ENCODE results near the gene SEMA4G. TPM values are rescaled to one million over a fixed set of nuclear protein-coding genes. Genes with fewer than 3 reads are reported as not detected.
A peak's percentile ranks its signal among the peaks of the same experiment; 100 is the strongest.

The SEMA4G gene
- total and polyA plus RNA-seq, 2 of the 13 experiments (the other 11 are each of a cell fraction or from before 2014, with no cell fraction given): 46.2 to 207 TPM

- 0 out of 2 replicates have a peak, but pooled peaks have one; percentile 31 for TF ChIP-seq SIN3B (IDR thresholded peaks at IDR 0.05; ENCODE audit: low read length)
- TF ChIP-seq JUNB (CRISPR knock-in tag; IDR thresholded peaks at IDR 0.05; ENCODE audit: borderline replicate concordance): peak; percentile 55; the same call in 1 of the 2 replicates
- TF ChIP-seq KDM2A (CRISPR knock-in tag; IDR thresholded peaks at IDR 0.05; ENCODE audit: borderline replicate concordance, low read depth): peak; percentile 98
- TF ChIP-seq ZSCAN22 (CRISPR knock-in tag; IDR thresholded peaks at IDR 0.05): no peak
- TF ChIP-seq ZNF737 (CRISPR knock-in tag; IDR thresholded peaks at IDR 0.05; ENCODE audit: borderline replicate concordance): no peak; the same call in 1 of the 2 replicates
- TF ChIP-seq ERF (CRISPR knock-in tag; IDR thresholded peaks at IDR 0.05): peak; percentile 42
- peak; percentile 69 for TF ChIP-seq SPEN (CRISPR knock-in tag; IDR thresholded peaks at IDR 0.05; ENCODE audit: low read depth)
- peak; percentile 96 for TF ChIP-seq ZNF501 (CRISPR knock-in tag; IDR thresholded peaks at IDR 0.05)
- peak; percentile 76 for TF ChIP-seq ARNTL (CRISPR knock-in tag; IDR thresholded peaks at IDR 0.05)
- no peak for TF ChIP-seq ZNF839 (CRISPR knock-in tag; IDR thresholded peaks at IDR 0.05; ENCODE audit: borderline replicate concordance)
- TF ChIP-seq NFRKB (IDR thresholded peaks at IDR 0.05): no peak
- peak; percentile 80; the same call in 1 of the 2 replicates for TF ChIP-seq ZNF572 (CRISPR knock-in tag; IDR thresholded peaks at IDR 0.05)
- no peak for TF ChIP-seq EZH2 (conservative IDR thresholded peaks at IDR 0.05; ENCODE audit: low read depth, low read length)
- peak; percentile 6; the same call in 1 of the 2 replicates for TF ChIP-seq SIX4 (CRISPR knock-in tag; IDR thresholded peaks at IDR 0.05)
- TF ChIP-seq ETV5 (CRISPR knock-in tag; IDR thresholded peaks at IDR 0.05; ENCODE audit: borderline replicate concordance): peak; percentile 61
- TF ChIP-seq ZKSCAN1 (IDR thresholded peaks at IDR 0.05; ENCODE audit: low read length): no peak
- TF ChIP-seq ZNF274 (CRISPR knock-in tag; IDR thresholded peaks at IDR 0.05): peak; percentile 75
- no peak; the same call in 1 of the 2 replicates for TF ChIP-seq ELF4 (CRISPR knock-in tag; IDR thresholded peaks at IDR 0.05; ENCODE audit: borderline replicate concordance)
- TF ChIP-seq, protein P1, sequence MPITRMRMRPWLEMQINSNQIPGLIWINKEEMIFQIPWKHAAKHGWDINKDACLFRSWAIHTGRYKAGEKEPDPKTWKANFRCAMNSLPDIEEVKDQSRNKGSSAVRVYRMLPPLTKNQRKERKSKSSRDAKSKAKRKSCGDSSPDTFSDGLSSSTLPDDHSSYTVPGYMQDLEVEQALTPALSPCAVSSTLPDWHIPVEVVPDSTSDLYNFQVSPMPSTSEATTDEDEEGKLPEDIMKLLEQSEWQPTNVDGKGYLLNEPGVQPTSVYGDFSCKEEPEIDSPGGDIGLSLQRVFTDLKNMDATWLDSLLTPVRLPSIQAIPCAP (CRISPR knock-in tag; IDR thresholded peaks at IDR 0.05; ENCODE audit: low read depth): no peak
- no peak; the same call in 1 of the 2 replicates for TF ChIP-seq NR0B2 (CRISPR knock-in tag; IDR thresholded peaks at IDR 0.05)
- TF ChIP-seq ZNF329 (CRISPR knock-in tag; IDR thresholded peaks at IDR 0.05; ENCODE audit: low read depth): 0 out of 2 replicates have a peak, but pooled peaks have one; percentile 30
- 0 out of 2 replicates have a peak, but pooled peaks have one; percentile 1 for TF ChIP-seq RXRB (CRISPR knock-in tag; IDR thresholded peaks at IDR 0.05; ENCODE audit: borderline replicate concordance)
- no peak for TF ChIP-seq MYPOP (CRISPR knock-in tag; IDR thresholded peaks at IDR 0.05)
- no peak for TF ChIP-seq DDIT3 (CRISPR knock-in tag; IDR thresholded peaks at IDR 0.05)
- TF ChIP-seq, protein P2, sequence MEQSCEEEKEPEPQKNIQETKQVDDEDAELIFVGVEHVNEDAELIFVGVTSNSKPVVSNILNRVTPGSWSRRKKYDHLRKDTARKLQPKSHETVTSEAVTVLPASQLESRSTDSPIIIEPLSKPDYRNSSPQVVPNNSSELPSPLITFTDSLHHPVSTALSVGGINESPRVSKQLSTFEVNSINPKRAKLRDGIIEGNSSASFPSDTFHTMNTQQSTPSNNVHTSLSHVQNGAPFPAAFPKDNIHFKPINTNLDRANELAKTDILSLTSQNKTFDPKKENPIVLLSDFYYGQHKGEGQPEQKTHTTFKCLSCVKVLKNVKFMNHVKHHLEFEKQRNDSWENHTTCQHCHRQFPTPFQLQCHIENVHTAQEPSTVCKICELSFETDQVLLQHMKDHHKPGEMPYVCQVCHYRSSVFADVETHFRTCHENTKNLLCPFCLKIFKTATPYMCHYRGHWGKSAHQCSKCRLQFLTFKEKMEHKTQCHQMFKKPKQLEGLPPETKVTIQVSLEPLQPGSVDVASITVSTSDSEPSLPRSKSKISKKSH (CRISPR knock-in tag; IDR thresholded peaks at IDR 0.05; ENCODE audit: borderline replicate concordance): peak; percentile 43
- no peak for TF ChIP-seq TBL1XR1 (IDR thresholded peaks at IDR 0.05; ENCODE audit: borderline replicate concordance, low read length, partially characterized antibody)
These were observed 17.8 kb downstream of the SEMA4G start, which contains the start of the genes MRPL43 and TWNK (continued) for GRCh38 chr10:100986952-100987684.
